Measurements from ENCODE around the gene ANKRD55.
"Not testable (repeated sequence)": the region's sequence is repeated elsewhere in the genome, so short reads cannot be mapped to it uniquely, and the experiment has no call there.

GRCh38 chr5:56249085-56249484, 16.0 kb upstream of the ANKRD55 start:
- TF ChIP-seq CTCF, POLR2A (IDR thresholded peaks at IDR 0.05): not testable (repeated sequence)

Data from suprapubic skin (tissue), 3 donors.